Measurements from ENCODE around the gene NUDT19. TPM values are rescaled to one million over a fixed set of nuclear protein-coding genes. Genes with fewer than 3 reads are reported as not detected.
"Not testable (repeated sequence)": the region's sequence is repeated elsewhere in the genome, so short reads cannot be mapped to it uniquely, and the experiment has no call there.

NUDT19 gene
- total RNA-seq, 6 experiments from 2014 or later: 4.1 to 11.8 (median 7.2) TPM

DNA sequence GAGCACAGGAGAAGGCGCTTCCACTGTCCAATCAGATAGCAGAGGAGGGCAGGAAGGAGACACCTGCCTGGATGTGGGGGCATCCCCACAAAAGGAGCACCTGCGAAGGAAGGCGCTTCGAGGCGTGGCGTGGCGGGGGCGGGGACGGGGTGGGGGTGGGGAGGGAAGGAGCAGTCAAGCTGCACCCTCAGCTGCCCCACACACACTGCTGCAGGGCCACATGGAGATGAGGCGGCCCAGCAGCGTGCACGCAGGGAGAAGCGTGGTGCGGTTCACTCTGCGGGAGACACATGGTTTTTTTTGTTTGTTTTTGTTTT is 38.1 kb upstream of the NUDT19 start:
- DNase-seq: no peak
- Histone ChIP-seq H3K9me3 (no peaks in the 10 kb centered on the region), H3K36me3 (peaks cover 0 to 6% (median 0%) of the 10 kb centered on the region in 4 donors), H3K4me3 (no peak overlapping the region), H3K27me3 (no peaks in the 10 kb centered on the region), H3K4me1 (peaks cover 0 to 18% (median 4%) of the 10 kb centered on the region in 4 donors), H3K27ac (no peak overlapping the region)
- intact Hi-C loops (cut with DNase I): no loop called here
- TF ChIP-seq, protein P1, sequence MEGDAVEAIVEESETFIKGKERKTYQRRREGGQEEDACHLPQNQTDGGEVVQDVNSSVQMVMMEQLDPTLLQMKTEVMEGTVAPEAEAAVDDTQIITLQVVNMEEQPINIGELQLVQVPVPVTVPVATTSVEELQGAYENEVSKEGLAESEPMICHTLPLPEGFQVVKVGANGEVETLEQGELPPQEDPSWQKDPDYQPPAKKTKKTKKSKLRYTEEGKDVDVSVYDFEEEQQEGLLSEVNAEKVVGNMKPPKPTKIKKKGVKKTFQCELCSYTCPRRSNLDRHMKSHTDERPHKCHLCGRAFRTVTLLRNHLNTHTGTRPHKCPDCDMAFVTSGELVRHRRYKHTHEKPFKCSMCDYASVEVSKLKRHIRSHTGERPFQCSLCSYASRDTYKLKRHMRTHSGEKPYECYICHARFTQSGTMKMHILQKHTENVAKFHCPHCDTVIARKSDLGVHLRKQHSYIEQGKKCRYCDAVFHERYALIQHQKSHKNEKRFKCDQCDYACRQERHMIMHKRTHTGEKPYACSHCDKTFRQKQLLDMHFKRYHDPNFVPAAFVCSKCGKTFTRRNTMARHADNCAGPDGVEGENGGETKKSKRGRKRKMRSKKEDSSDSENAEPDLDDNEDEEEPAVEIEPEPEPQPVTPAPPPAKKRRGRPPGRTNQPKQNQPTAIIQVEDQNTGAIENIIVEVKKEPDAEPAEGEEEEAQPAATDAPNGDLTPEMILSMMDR (IDR thresholded peaks at IDR 0.05): no peak
- TF ChIP-seq POLR2A (IDR thresholded peaks at IDR 0.05): no peak
- 89% methylated on average over 7 of the region's 15 CpGs for WGBS (ENCODE audit: insufficient coverage, low coverage, low lambda C conversion rate, missing lambda C conversion rate)
- no peak for ATAC-seq

DNA sequence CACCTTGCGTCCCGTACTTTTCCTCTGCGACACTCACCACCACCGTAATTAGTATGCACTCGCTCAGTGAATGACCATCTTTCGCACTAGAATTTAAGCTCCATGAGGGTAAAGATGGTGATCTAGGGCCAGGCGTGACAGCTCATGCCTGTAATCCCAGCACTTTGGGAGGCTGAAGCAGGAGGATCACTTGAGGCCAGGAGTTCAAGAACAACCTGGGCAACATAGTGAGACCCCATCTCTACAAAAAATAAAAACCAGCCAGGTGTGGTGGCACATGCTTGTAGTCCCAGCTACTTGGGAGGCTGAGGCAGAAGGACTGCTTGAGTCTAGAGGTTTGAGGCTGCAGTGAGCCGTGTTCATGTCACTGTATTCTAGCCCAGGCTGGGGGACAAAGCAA is 35.2 kb upstream of the NUDT19 start:
- H3K9me3 ChIP-seq; H3K27me3 ChIP-seq; H3K4me3 ChIP-seq; H3K36me3 ChIP-seq; intact Hi-C loops (cut with DNase I); ATAC-seq; H3K27ac ChIP-seq; DNase-seq: not testable (repeated sequence)
- 94% methylated on average over 7 of the region's 8 CpGs for WGBS (ENCODE audit: insufficient coverage, low coverage, low lambda C conversion rate, missing lambda C conversion rate)
- peaks cover 0 to 18% (median 4%) of the 10 kb centered on the region in 4 donors for H3K4me1 ChIP-seq

DNA sequence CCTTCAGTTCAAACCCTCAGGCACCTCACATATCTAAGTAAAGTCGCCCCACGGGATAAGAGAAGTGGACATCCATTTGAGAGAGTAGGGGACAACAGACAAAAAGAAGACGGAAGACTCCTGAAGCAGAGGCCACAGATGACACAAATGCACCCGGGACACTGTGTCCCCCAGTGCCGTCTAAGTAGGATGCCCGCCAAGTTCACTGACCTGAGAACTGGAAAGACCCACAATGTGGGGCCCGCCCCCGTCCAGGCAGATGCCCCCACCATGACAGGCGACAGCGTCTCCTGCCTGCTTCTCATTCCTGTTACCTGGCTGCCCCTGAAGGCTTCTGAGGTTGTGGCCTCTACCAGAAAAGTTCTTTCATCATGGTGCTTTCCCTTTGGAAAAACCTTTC is 33.5 kb upstream of the NUDT19 start:
- Histone ChIP-seq H3K9me3 (no peaks in the 10 kb centered on the region), H3K27ac (no peak overlapping the region), H3K4me1 (peaks cover 0 to 9% (median 3%) of the 10 kb centered on the region in 4 donors), H3K4me3 (no peak overlapping the region), H3K27me3 (no peaks in the 10 kb centered on the region), H3K36me3 (peaks cover 0 to 6% (median 0%) of the 10 kb centered on the region in 4 donors)
- DNase-seq (no peak), ATAC-seq (no peak)
- TF ChIP-seq POLR2A (IDR thresholded peaks at IDR 0.05): no peak
- TF ChIP-seq, protein P1 (IDR thresholded peaks at IDR 0.05): no peak
- 90% methylated on average over 9 of the region's 10 CpGs for WGBS (ENCODE audit: insufficient coverage, low coverage, low lambda C conversion rate, missing lambda C conversion rate)
- intact Hi-C loops (cut with DNase I): no loop called here

DNA sequence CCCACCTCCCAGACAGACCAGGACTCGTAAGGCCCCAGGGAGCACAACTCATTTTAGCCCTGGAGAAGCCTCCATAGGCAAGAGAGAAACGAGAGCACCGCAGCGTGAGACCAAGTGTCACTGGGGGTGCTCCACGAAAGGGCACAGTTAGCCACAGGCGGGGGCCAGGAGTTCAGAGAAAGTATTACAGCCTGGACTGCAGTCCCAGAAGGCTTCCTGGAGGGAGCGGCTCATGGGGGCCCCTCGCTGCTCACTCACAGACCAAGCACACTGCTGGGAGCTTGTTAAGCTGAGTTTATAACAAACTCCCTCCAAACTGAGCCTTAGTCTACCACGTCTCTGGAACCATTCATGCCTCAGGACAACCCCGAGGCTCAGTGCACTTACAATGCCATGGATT is 33.1 kb upstream of the NUDT19 start:
- peaks cover 0 to 5% (median under 1%) of the 10 kb centered on the region in 4 donors for H3K4me1 ChIP-seq
- TF ChIP-seq, protein P1 (IDR thresholded peaks at IDR 0.05): no peak
- no peak for TF ChIP-seq POLR2A (IDR thresholded peaks at IDR 0.05)

DNA sequence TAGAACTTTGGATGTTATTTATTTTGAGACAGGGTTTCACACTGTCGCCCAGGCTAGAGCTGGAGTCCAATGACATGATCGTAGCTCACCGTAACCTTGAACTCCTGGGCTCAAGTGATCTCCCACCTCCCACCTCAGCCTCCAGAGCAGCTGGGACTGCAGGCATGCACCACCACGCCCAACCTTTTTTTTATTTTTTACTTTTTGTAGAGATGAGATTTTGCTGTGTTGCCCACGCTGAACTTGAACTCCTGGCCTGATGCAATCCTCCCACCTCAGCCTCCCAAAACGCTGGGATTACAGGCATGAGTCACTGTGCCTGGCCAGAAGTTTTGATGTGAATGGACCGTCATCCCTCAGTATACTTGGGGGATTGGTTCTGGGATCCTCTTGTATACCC is 30.3 kb upstream of the NUDT19 start:
- no peaks in the 10 kb centered on the region for H3K4me1 ChIP-seq
- no peak for DNase-seq
- no peaks in the 10 kb centered on the region for H3K9me3 ChIP-seq
- H3K36me3 ChIP-seq: peaks cover 0 to 6% (median 0%) of the 10 kb centered on the region in 4 donors
- WGBS (ENCODE audit: insufficient coverage, low coverage, low lambda C conversion rate, missing lambda C conversion rate): 85% methylated on average over 7 of the region's 7 CpGs
- intact Hi-C loops (cut with DNase I): no loop called here
- no peaks in the 10 kb centered on the region for H3K27me3 ChIP-seq
- TF ChIP-seq, protein P1 (IDR thresholded peaks at IDR 0.05): no peak
- no peak for ATAC-seq
- H3K4me3 ChIP-seq: no peak overlapping the region
- no peak overlapping the region for H3K27ac ChIP-seq

More for the DNA sequence above, 33.1 kb upstream of the NUDT19 start:
- intact Hi-C loops (cut with DNase I): no loop called here
- Histone ChIP-seq H3K36me3 (peaks cover 0 to 6% (median 0%) of the 10 kb centered on the region in 4 donors), H3K27ac (no peak overlapping the region), H3K9me3 (no peaks in the 10 kb centered on the region), H3K27me3 (no peaks in the 10 kb centered on the region), H3K4me3 (no peak overlapping the region)
- ATAC-seq: no peak
- WGBS (ENCODE audit: insufficient coverage, low coverage, low lambda C conversion rate, missing lambda C conversion rate): 86% methylated on average over 10 of the region's 10 CpGs
- no peak for DNase-seq
